Measurements from ENCODE around the gene TGFB3. TPM values are rescaled to one million over a fixed set of nuclear protein-coding genes. Genes with fewer than 3 reads are reported as not detected.

The TGFB3 gene
- polyA plus RNA-seq, 1 donor (not counting 4 experiments of a cell fraction or from before 2014, with no cell fraction given): 1.1 TPM

DNA sequence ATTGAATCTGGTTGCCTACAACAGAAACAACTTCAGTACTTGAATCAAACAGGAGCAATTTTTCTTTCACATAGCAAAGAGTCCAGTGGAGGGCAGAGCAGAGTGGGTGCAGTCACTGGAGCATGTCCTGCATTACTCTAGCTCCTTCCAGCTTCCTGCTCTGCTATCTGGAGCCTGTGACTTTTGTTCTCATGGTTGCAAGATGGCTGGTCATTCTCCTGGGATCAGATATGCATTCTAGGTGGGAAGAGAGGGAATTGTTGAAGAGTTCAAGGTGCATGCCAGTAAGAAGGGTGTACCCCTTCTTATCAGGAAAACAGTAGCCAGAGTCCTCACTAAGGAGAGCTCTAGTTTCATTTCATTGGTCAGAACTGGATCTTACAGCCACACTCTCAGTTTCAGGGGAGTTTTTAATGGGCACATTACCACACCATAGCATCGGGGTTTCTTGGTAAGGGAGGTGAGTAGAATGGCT lies 11.8 kb upstream of the TGFB3 start:
- dilution Hi-C loops (cut with MboI; ENCODE audit: extremely low pct_ligation_motif_present, low sequenced_read_pairs): no loop called here
- no peak overlapping the region for H3K9ac ChIP-seq (ENCODE audit: control insufficient read depth, extremely low read depth, insufficient read depth, low read length)
- no peaks in the 10 kb centered on the region for H3K4me1 ChIP-seq (ENCODE audit: control insufficient read depth, extremely low read depth, insufficient read depth, low read length)
- no peaks in the 10 kb centered on the region for H3K9me3 ChIP-seq (ENCODE audit: control insufficient read depth, low read depth, low read length)
- H3K27me3 ChIP-seq (ENCODE audit: control insufficient read depth, extremely low read depth, insufficient read depth, low read length): no peaks in the 10 kb centered on the region
- no peaks in the 10 kb centered on the region for H4K20me1 ChIP-seq (ENCODE audit: control insufficient read depth, extremely low read depth, insufficient read depth, low read length)
- H3K4me3 ChIP-seq (ENCODE audit: control insufficient read depth in 2 of 3, extremely low read depth in 1 of 3, insufficient read depth in 2 of 3, low read depth in 1 of 3, low read length in 3 of 3): no peak overlapping the region
- DNase-seq (ENCODE audit: low read depth, low spot score) (no peak), FAIRE-seq (no peak)
- TF ChIP-seq EZH2 (IDR thresholded peaks at IDR 0.05; ENCODE audit: low read length): no peak
- TF ChIP-seq, protein P1, sequence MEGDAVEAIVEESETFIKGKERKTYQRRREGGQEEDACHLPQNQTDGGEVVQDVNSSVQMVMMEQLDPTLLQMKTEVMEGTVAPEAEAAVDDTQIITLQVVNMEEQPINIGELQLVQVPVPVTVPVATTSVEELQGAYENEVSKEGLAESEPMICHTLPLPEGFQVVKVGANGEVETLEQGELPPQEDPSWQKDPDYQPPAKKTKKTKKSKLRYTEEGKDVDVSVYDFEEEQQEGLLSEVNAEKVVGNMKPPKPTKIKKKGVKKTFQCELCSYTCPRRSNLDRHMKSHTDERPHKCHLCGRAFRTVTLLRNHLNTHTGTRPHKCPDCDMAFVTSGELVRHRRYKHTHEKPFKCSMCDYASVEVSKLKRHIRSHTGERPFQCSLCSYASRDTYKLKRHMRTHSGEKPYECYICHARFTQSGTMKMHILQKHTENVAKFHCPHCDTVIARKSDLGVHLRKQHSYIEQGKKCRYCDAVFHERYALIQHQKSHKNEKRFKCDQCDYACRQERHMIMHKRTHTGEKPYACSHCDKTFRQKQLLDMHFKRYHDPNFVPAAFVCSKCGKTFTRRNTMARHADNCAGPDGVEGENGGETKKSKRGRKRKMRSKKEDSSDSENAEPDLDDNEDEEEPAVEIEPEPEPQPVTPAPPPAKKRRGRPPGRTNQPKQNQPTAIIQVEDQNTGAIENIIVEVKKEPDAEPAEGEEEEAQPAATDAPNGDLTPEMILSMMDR (optimal IDR thresholded peaks at IDR 0.05 in 1 of 3, IDR thresholded peaks at IDR 0.05 in 1 of 3, conservative IDR thresholded peaks at IDR 0.05 in 1 of 3; ENCODE audit: extremely low read depth in 1 of 3, insufficient read depth in 2 of 3, low read length in 3 of 3): no peak
- peaks cover 18% of the 10 kb centered on the region in 2 experiments for H3K36me3 ChIP-seq (ENCODE audit: control insufficient read depth in 2 of 2, extremely low read depth in 1 of 2, insufficient read depth in 2 of 2, low read length in 2 of 2)
- H3K79me2 ChIP-seq (ENCODE audit: control insufficient read depth, insufficient read depth, low read length): no peaks in the 10 kb centered on the region
- H2AFZ ChIP-seq (ENCODE audit: control insufficient read depth, low read length): no peak overlapping the region
- H3K27ac ChIP-seq (ENCODE audit: control insufficient read depth, insufficient read depth, low read length): no peak overlapping the region
- H3K4me2 ChIP-seq (ENCODE audit: control insufficient read depth, extremely low read depth, insufficient read depth, low read depth, low read length): no peak overlapping the region
- H3K9me1 ChIP-seq (ENCODE audit: control insufficient read depth, extremely low read depth, insufficient read depth, low read length): no peaks in the 10 kb centered on the region

DNA sequence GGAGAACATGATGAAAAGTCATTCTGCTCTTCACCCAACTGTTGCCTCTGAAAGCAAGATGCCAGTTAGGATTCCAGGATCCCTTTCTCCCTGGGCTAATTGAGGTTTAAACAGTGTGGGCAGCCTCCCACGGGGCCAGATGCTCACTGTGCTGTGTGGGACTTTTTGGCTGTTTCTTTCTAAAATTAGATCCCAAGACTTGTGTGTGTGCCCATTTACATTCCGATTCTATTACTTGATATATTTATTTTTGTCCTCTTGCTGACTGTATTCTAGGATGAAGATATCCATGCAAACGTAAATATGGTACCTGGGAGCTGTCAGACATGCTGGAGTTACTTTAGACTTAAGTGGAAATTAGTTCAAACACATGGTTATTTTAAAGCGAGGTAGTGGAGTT lies 10.0 kb upstream of the TGFB3 start:
- Histone ChIP-seq H3K79me2 (ENCODE audit: control insufficient read depth, insufficient read depth, low read length) (peaks cover 1% of the 10 kb centered on the region), H3K9ac (ENCODE audit: control insufficient read depth, extremely low read depth, insufficient read depth, low read length) (no peak overlapping the region), H3K4me3 (ENCODE audit: control insufficient read depth in 2 of 3, extremely low read depth in 1 of 3, insufficient read depth in 2 of 3, low read depth in 1 of 3, low read length in 3 of 3) (no peak overlapping the region), H3K4me2 (ENCODE audit: control insufficient read depth, extremely low read depth, insufficient read depth, low read depth, low read length) (no peak overlapping the region), H3K9me1 (ENCODE audit: control insufficient read depth, extremely low read depth, insufficient read depth, low read length) (no peaks in the 10 kb centered on the region), H4K20me1 (ENCODE audit: control insufficient read depth, extremely low read depth, insufficient read depth, low read length) (no peaks in the 10 kb centered on the region), H3K27ac (ENCODE audit: control insufficient read depth, insufficient read depth, low read length) (no peak overlapping the region), H3K36me3 (ENCODE audit: control insufficient read depth in 2 of 2, extremely low read depth in 1 of 2, insufficient read depth in 2 of 2, low read length in 2 of 2) (peaks cover 7 to 16% of the 10 kb centered on the region in 2 experiments), H3K9me3 (ENCODE audit: control insufficient read depth, low read depth, low read length) (no peaks in the 10 kb centered on the region), H3K4me1 (ENCODE audit: control insufficient read depth, extremely low read depth, insufficient read depth, low read length) (peaks cover 5% of the 10 kb centered on the region), H2AFZ (ENCODE audit: control insufficient read depth, low read length) (no peak overlapping the region), H3K27me3 (ENCODE audit: control insufficient read depth, extremely low read depth, insufficient read depth, low read length) (no peaks in the 10 kb centered on the region)
- dilution Hi-C loops (cut with MboI; ENCODE audit: extremely low pct_ligation_motif_present, low sequenced_read_pairs): no loop called here
- FAIRE-seq (no peak), DNase-seq (ENCODE audit: low read depth, low spot score) (no peak)
- TF ChIP-seq, protein P1 (optimal IDR thresholded peaks at IDR 0.05 in 1 of 3, IDR thresholded peaks at IDR 0.05 in 1 of 3, conservative IDR thresholded peaks at IDR 0.05 in 1 of 3; ENCODE audit: extremely low read depth in 1 of 3, insufficient read depth in 2 of 3, low read length in 3 of 3): no peak
- TF ChIP-seq EZH2 (IDR thresholded peaks at IDR 0.05; ENCODE audit: low read length): no peak
